ENCODE results near the gene GRM7.

The GRM7 gene

GRCh38 chr3:7657214-7658112 lies 796.5 kb downstream of the GRM7 start:
- no peak for DNase-seq (ENCODE audit: low read depth in 2 of 2)

DNA sequence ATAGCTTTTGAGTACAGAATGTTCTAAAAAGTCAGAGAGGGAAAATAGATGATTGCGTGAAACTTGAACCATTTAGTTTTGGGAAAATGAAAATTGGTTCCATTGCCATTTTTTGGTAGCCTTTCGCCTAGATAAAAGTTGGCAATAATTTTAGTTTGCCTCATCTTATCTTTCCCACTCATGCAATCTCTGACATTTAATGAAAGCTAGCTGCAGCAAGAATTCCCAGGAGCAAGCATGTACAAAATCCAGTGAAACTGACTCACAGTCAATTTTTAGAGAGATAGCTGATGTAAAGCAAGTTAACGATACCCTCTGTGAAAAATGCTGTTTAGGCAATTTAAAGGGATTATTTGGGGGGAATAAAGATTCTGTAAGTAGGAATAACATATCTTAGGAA lies 797.4 kb downstream of the GRM7 start:
- DNase-seq (ENCODE audit: low read depth in 2 of 2), result no peak

DNA sequence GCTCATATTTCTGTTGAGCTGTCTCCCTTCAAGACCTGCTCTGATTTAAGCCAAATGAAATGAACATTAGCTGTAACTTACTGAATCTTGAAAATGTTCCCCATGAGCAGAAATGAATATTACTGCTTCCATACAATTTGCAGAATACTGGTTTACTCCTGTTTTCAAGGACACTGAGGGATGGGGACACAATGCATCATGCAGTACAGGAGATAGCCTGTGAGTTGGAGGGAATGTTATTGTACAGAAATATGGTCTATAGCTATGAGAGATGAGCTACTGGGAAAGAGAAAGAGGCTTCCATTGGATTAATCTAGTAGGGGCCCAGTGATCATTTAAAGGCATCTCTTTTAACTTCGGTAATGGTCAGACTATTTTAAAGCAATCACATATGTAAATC lies 798.2 kb downstream of the GRM7 start:
- DNase-seq (ENCODE audit: low read depth in 2 of 2), result no peak

DNA sequence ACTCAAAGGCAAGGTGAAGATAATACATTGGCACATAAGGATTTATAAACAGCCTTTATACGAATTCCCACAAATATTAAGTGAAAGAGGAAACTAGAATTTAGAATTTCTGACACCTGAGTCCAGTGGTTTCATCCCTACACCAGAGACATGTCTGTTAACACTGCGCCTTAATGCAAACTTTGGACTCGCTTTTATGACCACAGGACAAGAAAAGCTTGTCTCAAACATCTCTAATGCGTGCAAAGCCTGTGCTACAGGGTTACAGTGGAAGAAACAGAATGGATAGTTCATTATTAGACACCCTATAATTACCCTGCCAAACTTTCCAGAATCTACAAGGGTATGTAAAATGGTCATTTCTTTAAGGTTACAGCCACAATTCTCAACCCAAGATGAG lies 802.9 kb downstream of the GRM7 start:
- no peak for DNase-seq (ENCODE audit: low read depth in 2 of 2)

GRCh38 chr3:7667774-7668173 lies 806.9 kb downstream of the GRM7 start:
- DNase-seq (ENCODE audit: low read depth in 2 of 2), result no peak

DNA sequence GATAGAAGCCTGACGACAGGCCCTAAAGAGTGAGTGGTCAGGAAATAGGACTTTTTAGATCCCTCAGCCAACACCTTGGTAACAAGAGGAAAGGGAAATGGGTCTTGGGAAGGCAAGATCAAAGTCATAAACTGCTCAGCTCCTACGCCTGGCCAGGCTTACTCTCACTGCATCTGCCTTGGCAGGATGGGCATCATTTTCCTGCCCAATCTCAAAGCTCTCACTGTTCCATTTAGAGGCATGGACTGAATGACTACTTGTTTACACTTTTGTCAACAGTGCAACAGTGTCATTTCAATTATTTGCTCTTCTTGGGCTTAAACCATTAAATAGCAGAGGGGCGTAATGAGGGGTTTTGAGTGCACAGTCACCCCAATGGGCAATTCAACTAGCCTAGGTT lies 808.7 kb downstream of the GRM7 start:
- no peak for DNase-seq (ENCODE audit: low read depth in 2 of 2)

GRCh38 chr3:7678521-7678920 lies 817.6 kb downstream of the GRM7 start:
- DNase-seq (ENCODE audit: low read depth in 2 of 2), result no peak

DNA sequence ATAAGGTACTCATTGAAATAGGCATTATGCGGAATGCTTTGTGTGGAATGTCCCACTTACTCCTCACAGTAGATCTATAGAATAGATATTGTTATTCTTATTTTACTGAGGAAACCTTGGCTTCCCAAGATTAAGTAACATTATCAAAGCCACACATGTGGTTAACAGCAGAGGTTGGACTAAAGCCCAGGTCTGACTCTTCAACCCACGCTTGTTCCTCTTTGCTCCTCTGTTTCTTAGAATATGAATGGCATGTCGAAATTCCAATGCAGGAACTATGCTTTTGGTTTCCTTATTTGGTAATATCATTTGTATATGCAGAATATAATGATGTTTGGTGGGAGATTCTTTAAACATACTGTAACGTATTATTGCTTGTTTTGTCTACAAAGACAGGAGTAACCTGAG lies 821.9 kb downstream of the GRM7 start:
- DNase-seq (ENCODE audit: low read depth in 2 of 2), result no peak

DNA sequence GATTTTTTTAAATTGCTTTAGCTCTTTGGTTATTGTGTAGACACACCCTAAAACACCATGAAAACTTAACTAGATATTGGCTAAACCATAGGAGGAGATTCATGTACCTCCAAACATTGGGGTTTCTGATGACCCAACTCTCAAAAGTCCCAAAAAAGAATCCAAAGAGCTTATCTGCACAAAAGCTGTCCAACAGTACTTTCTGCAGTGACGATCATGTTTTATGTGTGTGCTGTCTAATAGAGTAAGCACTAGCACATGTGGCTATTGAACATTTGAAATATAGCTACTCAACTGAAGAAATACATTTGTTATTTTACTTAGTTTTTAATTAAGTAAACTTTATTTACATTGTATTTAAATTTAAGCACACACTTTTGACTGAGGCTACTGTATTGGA lies 822.5 kb downstream of the GRM7 start:
- DNase-seq (ENCODE audit: low read depth in 2 of 2), result no peak

DNA sequence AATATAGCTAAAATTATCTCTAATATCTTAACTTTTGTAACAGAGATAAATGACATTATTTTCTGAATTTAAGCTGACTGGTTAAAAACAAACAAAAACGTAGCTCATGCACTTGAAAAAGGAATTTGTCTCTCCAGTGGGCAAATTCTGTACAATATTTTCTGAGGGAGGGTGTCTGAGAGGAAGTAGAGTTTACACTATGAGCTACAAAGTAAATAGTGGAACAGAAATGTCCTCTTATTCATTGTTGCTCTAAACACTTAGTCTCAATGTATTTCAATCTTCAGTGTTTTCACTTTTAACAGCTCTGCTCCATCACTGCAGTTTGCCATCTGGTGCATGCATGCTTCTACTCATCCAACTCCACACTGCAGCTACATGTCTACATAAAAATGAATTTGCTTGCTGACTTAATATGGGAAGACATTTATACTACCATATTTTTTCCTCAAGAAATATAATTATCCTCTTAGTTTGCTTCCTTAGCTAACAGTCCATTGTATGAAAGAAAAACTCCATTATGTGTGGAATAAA lies 823.3 kb downstream of the GRM7 start:
- DNase-seq (ENCODE audit: low read depth in 2 of 2), result no peak

DNA sequence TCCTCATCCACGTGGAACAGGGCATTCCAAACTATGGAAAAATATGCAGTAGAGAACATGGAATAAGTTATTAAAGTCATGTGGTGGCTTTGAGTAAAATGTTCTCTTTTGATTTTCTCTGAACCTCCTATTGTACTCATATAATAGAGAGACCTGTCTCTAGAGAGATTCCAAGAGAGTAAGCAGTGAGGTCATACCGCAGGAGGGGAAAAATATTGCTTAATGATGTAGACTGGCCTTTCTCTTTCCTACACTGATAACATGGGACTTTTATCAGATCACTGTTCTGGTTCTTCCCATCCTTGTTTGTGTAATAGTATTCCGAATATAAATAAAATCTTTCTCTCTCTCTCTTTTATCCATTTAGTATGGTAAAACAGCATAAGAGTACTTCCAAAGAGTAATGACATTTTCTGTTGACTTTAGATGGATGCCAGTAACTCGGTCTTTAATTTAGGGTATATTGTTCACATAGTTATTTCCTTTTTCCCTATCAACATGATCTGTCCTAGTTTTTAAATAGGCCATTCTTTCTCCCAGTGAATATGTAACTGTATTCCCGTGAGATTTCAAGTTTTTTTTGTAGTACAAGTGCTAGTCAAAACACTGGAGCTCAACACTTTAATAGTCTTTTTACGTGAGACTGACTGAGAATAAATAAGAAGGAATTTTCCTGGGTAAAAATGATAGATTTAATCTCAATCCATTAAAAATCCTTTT lies 826.7 kb downstream of the GRM7 start:
- DNase-seq (ENCODE audit: low read depth in 2 of 2), result no peak

- DNase-seq (ENCODE audit: low read depth in 2 of 2), result no peak
These were observed 832.0 kb downstream of the GRM7 start for GRCh38 chr3:7692866-7693265.

DNA sequence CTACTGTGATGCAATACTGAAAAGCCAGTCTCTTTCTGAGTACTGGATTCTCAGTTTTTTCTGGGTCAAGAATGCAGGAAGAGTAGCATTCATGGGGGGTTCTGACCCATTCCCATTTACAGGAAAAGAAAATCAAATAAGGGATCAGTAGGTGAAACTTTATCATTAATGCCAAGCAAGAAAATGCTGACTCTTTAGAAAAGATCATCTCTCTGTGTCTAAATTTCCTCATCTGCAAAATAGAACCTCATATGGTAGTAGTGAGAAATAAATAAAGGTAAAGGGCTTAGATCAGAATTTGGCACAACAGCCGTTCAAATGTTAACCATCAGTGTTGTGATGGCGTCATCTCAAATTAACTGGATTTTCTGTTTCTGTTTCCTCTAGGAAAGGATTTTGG lies 833.1 kb downstream of the GRM7 start:
- no peak for DNase-seq (ENCODE audit: low read depth in 2 of 2)

- no peak for DNase-seq (ENCODE audit: low read depth in 2 of 2)
These were observed 834.1 kb downstream of the GRM7 start for GRCh38 chr3:7695049-7695448.

DNA sequence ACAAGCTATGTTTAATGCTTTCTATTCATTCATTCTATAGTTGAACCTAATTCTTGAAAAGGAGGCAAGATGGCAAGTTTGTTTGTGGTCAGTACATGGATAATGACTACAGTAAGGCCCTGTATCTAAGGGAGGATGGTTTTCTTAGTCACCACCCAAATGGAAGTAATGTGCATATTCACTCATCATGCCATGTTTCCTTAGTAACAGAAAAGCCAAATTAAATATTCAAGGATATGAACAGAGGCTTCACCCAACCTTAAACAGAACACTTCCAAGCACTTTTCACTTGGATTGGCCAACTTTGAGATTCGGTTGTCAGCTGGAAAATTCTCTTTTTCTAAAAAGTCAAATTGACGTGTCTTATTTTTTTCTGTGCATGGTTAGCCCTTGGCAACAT lies 835.4 kb downstream of the GRM7 start:
- no peak for DNase-seq (ENCODE audit: low read depth in 2 of 2)

DNA sequence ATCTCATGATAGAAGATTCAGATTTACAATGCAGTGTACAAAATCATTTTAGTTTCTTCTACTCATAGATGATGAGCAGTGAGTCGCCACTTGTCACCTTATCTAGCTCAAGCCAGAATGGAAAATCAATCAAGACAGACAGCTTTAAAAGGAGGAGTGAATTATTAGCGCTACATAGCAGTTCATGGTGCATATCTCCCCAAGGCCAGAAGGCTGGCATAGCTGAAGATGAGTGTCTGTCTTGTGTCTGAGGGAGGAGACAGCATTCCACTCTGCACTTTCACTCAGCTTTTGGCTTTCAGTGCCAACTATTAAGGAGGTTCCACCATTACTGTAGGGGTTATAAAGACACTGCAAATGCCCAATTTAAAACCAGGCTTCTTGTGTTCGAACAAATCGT lies 836.6 kb downstream of the GRM7 start:
- DNase-seq (ENCODE audit: low read depth in 2 of 2), result no peak

DNA sequence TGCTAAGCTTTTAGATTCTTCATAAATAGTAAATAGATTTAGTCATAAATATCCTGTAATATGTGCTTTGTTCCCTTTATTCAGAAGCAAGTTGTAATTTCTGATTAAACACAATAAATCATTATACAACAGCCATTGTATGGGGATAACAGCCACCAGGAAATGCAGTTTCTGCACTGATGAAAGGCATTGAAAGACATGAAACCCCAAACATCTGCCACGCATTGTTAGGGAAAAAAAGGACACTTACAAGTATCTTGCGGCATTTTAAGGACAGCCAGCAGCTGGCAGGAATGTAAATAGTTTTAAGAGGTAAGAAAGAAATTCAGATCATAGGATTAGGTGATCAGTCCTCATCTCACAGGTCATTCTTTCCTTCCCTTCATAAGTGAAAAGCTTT lies 839.6 kb downstream of the GRM7 start:
- DNase-seq (ENCODE audit: low read depth in 2 of 2), result no peak

DNA sequence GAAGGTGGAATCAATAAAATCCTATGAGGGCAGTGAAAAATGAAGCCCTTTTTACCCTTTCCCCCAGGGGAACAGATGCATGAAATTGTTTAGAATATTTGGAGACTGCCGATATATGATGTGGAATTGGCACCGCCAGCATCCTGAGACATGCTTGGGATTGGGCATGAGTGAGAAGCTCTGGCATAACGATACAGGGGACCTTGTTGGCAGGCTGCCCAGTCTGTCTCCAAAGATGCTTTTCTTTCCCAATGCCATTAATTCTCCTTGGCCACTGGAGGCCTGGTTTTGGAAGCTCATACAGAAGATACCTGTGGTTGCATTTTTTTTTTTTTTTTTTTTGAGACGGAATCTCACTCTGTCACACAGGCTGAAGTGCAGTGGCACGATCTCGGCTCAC lies 840.1 kb downstream of the GRM7 start:
- no peak for DNase-seq (ENCODE audit: low read depth in 2 of 2)

- DNase-seq (ENCODE audit: low read depth in 2 of 2), result no peak
These were observed 846.3 kb downstream of the GRM7 start for GRCh38 chr3:7707187-7707586.

- no peak for DNase-seq (ENCODE audit: low read depth in 2 of 2)
These were observed 848.6 kb downstream of the GRM7 start for GRCh38 chr3:7709376-7710082.

DNA sequence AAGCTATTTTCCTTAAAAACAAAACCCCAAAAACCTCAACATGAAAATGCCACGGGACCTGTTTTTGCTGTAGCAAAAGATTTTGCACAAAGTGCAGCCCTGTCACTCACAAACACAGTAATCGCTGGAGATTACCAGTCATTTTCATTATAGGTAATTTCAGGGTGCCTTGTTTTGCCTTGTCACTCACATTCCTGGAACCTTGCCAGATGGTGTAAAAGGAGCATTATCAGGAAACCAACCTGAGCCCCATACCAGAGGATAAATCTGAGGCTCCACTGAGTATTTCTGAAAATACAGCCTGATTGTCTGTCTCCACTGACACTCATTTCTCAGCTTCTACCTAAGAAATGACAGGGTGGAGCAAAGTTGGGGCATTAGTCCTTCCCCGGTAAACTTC lies 849.4 kb downstream of the GRM7 start:
- DNase-seq (ENCODE audit: low read depth in 2 of 2), result no peak

DNA sequence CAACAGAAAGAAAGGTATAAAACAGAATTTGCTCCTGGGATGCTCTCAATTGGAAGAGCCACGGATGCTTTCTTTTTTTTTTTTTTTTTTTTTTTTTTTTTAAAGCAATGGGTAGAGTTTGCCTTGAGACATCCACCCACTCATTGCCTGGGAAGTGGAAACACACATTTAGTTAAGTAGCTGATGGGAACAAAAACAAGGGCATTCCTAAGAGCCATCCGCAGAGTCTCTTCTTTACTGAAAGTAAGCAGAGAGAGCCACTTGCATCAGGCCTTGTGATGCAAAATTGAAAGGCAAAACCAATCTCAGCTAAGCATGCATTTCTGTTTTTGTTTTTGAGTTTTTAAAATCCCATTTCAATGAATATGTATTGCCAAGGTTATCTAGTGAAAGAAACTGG lies 852.8 kb downstream of the GRM7 start:
- no peak for DNase-seq (ENCODE audit: low read depth in 2 of 2)

Measured in stimulated activated CD4-positive, alpha-beta T cell treated with anti-CD3 and anti-CD28 coated beads, Interleukin-1b, Interleukin-23, amount 100 ng/mL, for 4 hours (primary cell).